Activated CD8-positive, alpha-beta memory T cell treated with anti-CD3 and anti-CD28 coated beads, Interleukin-2, amount 50 U/mL, for 1 hour (primary cell): ENCODE data around the gene S100A2.
"Not testable (repeated sequence)": the region's sequence is repeated elsewhere in the genome, so short reads cannot be mapped to it uniquely, and the experiment has no call there.

ENCODE experiments used
- DNase-seq: peaks from one replicate; pipeline ENCODE4 v3.0.0-alpha.2; 2020; ENCODE audit errors: extremely low read depth

The S100A2 gene

GRCh38 chr1:153532769-153533599, 32.7 kb downstream of the S100A2 start:
- DNase-seq = no peak

GRCh38 chr1:153532181-153532580, 33.5 kb downstream of the S100A2 start:
- DNase-seq = no peak

GRCh38 chr1:153531638-153532037, 34.0 kb downstream of the S100A2 start:
- no peak for DNase-seq

- DNase-seq = no peak
Observed at GRCh38 chr1:153527683-153528040, 38.0 kb downstream of the S100A2 start.

GRCh38 chr1:153527023-153527682, 38.5 kb downstream of the S100A2 start:
- no peak for DNase-seq

- no peak for DNase-seq
Observed at GRCh38 chr1:153526132-153526543, 39.5 kb downstream of the S100A2 start.

- no peak for DNase-seq
Observed at GRCh38 chr1:153525088-153525728, 40.4 kb downstream of the S100A2 start.

- not testable (repeated sequence) for DNase-seq
Observed at GRCh38 chr1:153522353-153523048, 43.1 kb downstream of the S100A2 start.

- DNase-seq = not testable (repeated sequence)
Observed at GRCh38 chr1:153521808-153522207, 43.8 kb downstream of the S100A2 start.

- DNase-seq = no peak
Observed at GRCh38 chr1:153520818-153521476, 44.7 kb downstream of the S100A2 start.

GRCh38 chr1:153520137-153520691, 45.4 kb downstream of the S100A2 start:
- not testable (repeated sequence) for DNase-seq

- no peak for DNase-seq
Observed at GRCh38 chr1:153519242-153519641, 46.4 kb downstream of the S100A2 start.

GRCh38 chr1:153515504-153516394, 49.9 kb downstream of the S100A2 start:
- DNase-seq = no peak

GRCh38 chr1:153513666-153514065, 52.0 kb downstream of the S100A2 start:
- no peak for DNase-seq

GRCh38 chr1:153513023-153513422, 52.6 kb downstream of the S100A2 start:
- no peak for DNase-seq
